K562 (cell line): Measurements from ENCODE around the gene VASH1. TPM values are rescaled to one million over a fixed set of nuclear protein-coding genes. Genes with fewer than 3 reads are reported as not detected.

Source experiments
- ATAC-seq: fragments of 200-7000 bp; cut with Tn5 transposase; 3 replicates; pipeline ENCODE4 v1.9.1; 2020; ENCODE audit warnings: moderate library complexity
- BruUV-seq: library from RNA; stranded (reverse); fragments of 400-500 nt; replicated peaks from 2 replicates; lab custom pipeline; 2021; lab: Mats Ljungman, UMichigan
- CTCF ChIA-PET: fragments of 300-600 bp; formaldehyde crosslinking; extraction: SDS; loops from one replicate; lab custom pipeline; 2021; ENCODE audit warnings: low intra/inter-chr PET ratio; lab: Yijun Ruan, JAX
- POLR2A ChIA-PET: fragments of 300-600, 350-650 bp; sonication (Branson Sonifier 250); formaldehyde crosslinking; extraction: SDS; loops from one replicate; lab custom pipeline; 2021; ENCODE audit warnings: antibody characterized with exemption, inconsistent platforms; lab: Yijun Ruan, JAX
- DNase-seq, 4 experiments: peaks; one replicate each; pipeline versions ENCODE4 v3.0.0 to v3.0.0-alpha.2; 2011 to 2018; ENCODE audit warnings: low spot score in 3 of 4, mixed read lengths in 3 of 4; ENCODE audit errors: extremely low read depth in 1 of 4
- FAIRE-seq: peaks from 2 replicates; lab custom pipeline; 2011; peaks lifted over from hg19 to GRCh38; lab: Jason Lieb, UNC
- H2AFZ ChIP-seq: 2 replicates; pipeline ENCODE4 v1.6.0; 2011; ENCODE audit warnings: low read depth, low read length, control low read depth, inconsistent platforms
- H3K27ac ChIP-seq: fragments of 200-600 bp; 3 replicates; pipeline ENCODE4 v1.8.0; 2011; ENCODE audit warnings: low read depth, mild to moderate bottlenecking, control low read depth, inconsistent platforms, low read length, moderate library complexity, mixed read lengths; ENCODE audit errors: extremely low read depth
- H3K27me3 ChIP-seq, 2 experiments: fragments of 300-600 bp in 1 of 2; 2 replicates in 1 of 2; 3 replicates in 1 of 2; pipeline versions ENCODE4 v1.6.0 to v1.8.0; 2011; ENCODE audit warnings: inconsistent platforms in 2 of 2, low read length in 2 of 2, mild to moderate bottlenecking in 1 of 2, mixed read lengths in 1 of 2, moderate library complexity in 1 of 2; ENCODE audit not compliant: control insufficient read depth in 2 of 2, insufficient read depth in 2 of 2
- H3K36me3 ChIP-seq: fragments of 300-600 bp; 3 replicates; pipeline ENCODE4 v1.8.0; 2011; ENCODE audit warnings: mild to moderate bottlenecking, low read length, inconsistent platforms; ENCODE audit not compliant: control insufficient read depth, insufficient read depth
- H3K4me1 ChIP-seq, 2 experiments: fragments of 200-600 bp in 1 of 2; replicated peaks in 1 of 2; 2 replicates in 1 of 2; 3 replicates in 1 of 2; pipeline versions ENCODE4 v1.5.1 to v1.8.0; 2011; ENCODE audit warnings: inconsistent platforms in 2 of 2, low read length in 2 of 2, mild to moderate bottlenecking in 1 of 2, mixed read lengths in 1 of 2, moderate library complexity in 1 of 2; ENCODE audit not compliant: control insufficient read depth in 2 of 2, insufficient read depth in 2 of 2
- H3K4me2 ChIP-seq: 2 replicates; pipeline ENCODE4 v1.6.1; 2011; ENCODE audit warnings: low read length, control low read depth, inconsistent platforms, mixed read lengths; ENCODE audit not compliant: insufficient read depth
- H3K4me3 ChIP-seq: fragments of 200-600 bp; sonication (generic), shearing (Covaris generic); 2 replicates; pipeline ENCODE4 v1.5.1; 2016; ENCODE audit warnings: control low read depth, inconsistent platforms
- H3K79me2 ChIP-seq: fragments of 200-600 bp; 3 replicates; pipeline ENCODE4 v1.8.0; 2011; ENCODE audit warnings: low read length, inconsistent platforms; ENCODE audit not compliant: control insufficient read depth, insufficient read depth
- H3K9ac ChIP-seq, 2 experiments: 2 replicates each; pipeline versions ENCODE4 v1.6.0 to v1.6.1; 2011; ENCODE audit warnings: low read depth in 2 of 2, low read length in 2 of 2, control low read depth in 1 of 2, inconsistent platforms in 1 of 2, mild to moderate bottlenecking in 1 of 2, mixed read lengths in 1 of 2; ENCODE audit not compliant: insufficient read depth in 1 of 2
- H3K9me1 ChIP-seq: one replicate; pipeline ENCODE4 v1.6.0; 2011; ENCODE audit warnings: inconsistent platforms, mild to moderate bottlenecking, low read length, moderate library complexity; ENCODE audit not compliant: control insufficient read depth, insufficient read depth
- H3K9me3 ChIP-seq: replicated peaks from 2 replicates; pipeline ENCODE4 v1.5.1; 2011; ENCODE audit warnings: low read depth, low read length, inconsistent platforms; ENCODE audit not compliant: control insufficient read depth, insufficient read depth
- H4K20me1 ChIP-seq: replicated peaks from 2 replicates; pipeline ENCODE4 v1.6.1; 2011; ENCODE audit warnings: low read length, inconsistent platforms, mixed read lengths; ENCODE audit not compliant: control insufficient read depth, insufficient read depth
- CBX5 ChIP-seq: IDR thresholded peaks from 2 replicates; pipeline ENCODE4 v1.6.1; 2014; ENCODE audit warnings: low read depth, borderline replicate concordance
- CHCHD3 ChIP-seq: fragments of 250-450 bp; sonication (Bioruptor Pico); IDR thresholded peaks from 2 replicates; pipeline ENCODE4 v2.1.2; 2022; ENCODE audit warnings: mild to moderate bottlenecking
- PRMT5 ChIP-seq: sonication (generic); formaldehyde crosslinking; IDR thresholded peaks from 2 replicates; pipeline ENCODE4 v1.5.0; 2020; ENCODE audit warnings: missing genetic modification reagents
- RAD21 ChIP-seq, 2 experiments: fragments of 250-450 bp in 1 of 2; fragments of 450-650 bp in 1 of 2; sonication (Bioruptor Pico) in 1 of 2; formaldehyde crosslinking in 1 of 2; IDR thresholded peaks in 1 of 2; conservative IDR thresholded peaks in 1 of 2; 2 replicates each; pipeline versions ENCODE4 v1.4.0 to v1.8.0; 2020 to 2022; ENCODE audit warnings: mild to moderate bottlenecking in 2 of 2, moderate library complexity in 1 of 2
- RFX5 ChIP-seq: IDR thresholded peaks from 2 replicates; pipeline ENCODE4 v1.6.1; 2011; ENCODE audit warnings: low read depth, mild to moderate bottlenecking, improper control_type of control experiment, low read length
- RUNX1 ChIP-seq: sonication (generic); IDR thresholded peaks from 2 replicates; pipeline ENCODE4 v1.6.1; 2016; ENCODE audit warnings: antibody characterized with exemption, low read depth
- SIN3B ChIP-seq: fragments of 450-650 bp; IDR thresholded peaks from 2 replicates; pipeline ENCODE4 v1.6.1; 2017; ENCODE audit warnings: low read depth, mild to moderate bottlenecking, moderate library complexity
- TAF7 ChIP-seq: fragments of 450-650 bp; IDR thresholded peaks from 2 replicates; pipeline ENCODE4 v1.6.1; 2016; ENCODE audit warnings: missing genetic modification characterization, missing compliant biosample characterization
- TCF7L2 ChIP-seq: fragments of 150-350 bp; IDR thresholded peaks from 2 replicates; pipeline ENCODE4 v1.6.1; 2016; ENCODE audit warnings: low read depth, mild to moderate bottlenecking, low read length, moderate library complexity
- ZNF589 ChIP-seq: fragments of 200-800 bp; sonication (Bioruptor generic); IDR thresholded peaks from 2 replicates; pipeline ENCODE4 v1.6.1; 2016; ENCODE audit warnings: low read depth, missing genetic modification characterization, missing compliant biosample characterization
- ZNF75A ChIP-seq: fragments of 450-650 bp; formaldehyde crosslinking; IDR thresholded peaks from 2 replicates; pipeline ENCODE4 v1.4.0; 2020; ENCODE audit warnings: mild to moderate bottlenecking
- WGBS: fragments of 100-300 bp; shearing (Covaris generic); methylation state at CpG from one replicate; pipeline ENCODE4 v1.1.6; 2016; ENCODE audit warnings: low coverage, mixed read lengths; ENCODE audit not compliant: insufficient coverage; ENCODE audit errors: missing lambda C conversion rate; 5-methylcytosine and 5-hydroxymethylcytosine counted together
- in situ Hi-C: fragments of 300-500 bp; cut with MboI; formaldehyde crosslinking; loops from 4 replicates; pipeline ENCODE4 v1.15.0; 2018; ENCODE audit warnings: inconsistent platforms, mixed read lengths
- intact Hi-C: fragments of 100-400 bp; cut with micrococcal nuclease; formaldehyde crosslinking; loops from 2 replicates; pipeline ENCODE4 v1.14.2; 2022
- polyA plus RNA-seq, 8 experiments: library from polyadenylated mRNA; depleted of rRNA in 4 of 8; stranded (reverse) in 5 of 8; unstranded in 3 of 8; fragments of >200 nt; fragmentation: Nextera tagmentation in 2 of 8; fragmentation: Illumina TruSeq in 1 of 8; extraction: Ambion mirVana in 2 of 8; extraction: Trizol in 1 of 8; gene quantifications; 2 replicates each; pipeline versions ENCODE4 v1.2.1 to v1.2.3, GENCODE V29; 2011 to 2014; ENCODE audit warnings: inconsistent platforms in 1 of 8, missing spikeins in 1 of 8
- total RNA-seq, 7 experiments: library from RNA; depleted of rRNA in 6 of 7; stranded (reverse); fragments of >200 nt in 6 of 7; fragmentation: Illumina TruSeq in 2 of 7; extraction: Trizol in 2 of 7; gene quantifications; 2 replicates each; pipeline versions ENCODE4 v1.2.1 to v1.2.3, GENCODE V29; 2011 to 2021; ENCODE audit warnings: low replicate concordance in 1 of 7
- TF ChIP-seq, protein P1 (sequence below): fragments of 450-650 bp; IDR thresholded peaks from 2 replicates; pipeline ENCODE4 v1.7.0; 2016; ENCODE audit warnings: borderline replicate concordance
- TF ChIP-seq, protein P2 (sequence below): sonication (generic); formaldehyde crosslinking; IDR thresholded peaks from 2 replicates; pipeline ENCODE4 v1.8.0; 2022; ENCODE audit warnings: missing genetic modification reagents, mild to moderate bottlenecking, borderline replicate concordance
- TF ChIP-seq, protein P3 (sequence below): fragments of 250-450 bp; sonication (Bioruptor Pico); IDR thresholded peaks from 2 replicates; pipeline ENCODE4 v1.5.0; 2022; ENCODE audit warnings: mild to moderate bottlenecking

The VASH1 gene
- total and polyA plus RNA-seq, 9 of the 15 experiments (the other 6 are each of a cell fraction or from before 2014, with no cell fraction given): 0.01 to 0.43 (median 0.13) TPM; not detected in 1

DNA sequence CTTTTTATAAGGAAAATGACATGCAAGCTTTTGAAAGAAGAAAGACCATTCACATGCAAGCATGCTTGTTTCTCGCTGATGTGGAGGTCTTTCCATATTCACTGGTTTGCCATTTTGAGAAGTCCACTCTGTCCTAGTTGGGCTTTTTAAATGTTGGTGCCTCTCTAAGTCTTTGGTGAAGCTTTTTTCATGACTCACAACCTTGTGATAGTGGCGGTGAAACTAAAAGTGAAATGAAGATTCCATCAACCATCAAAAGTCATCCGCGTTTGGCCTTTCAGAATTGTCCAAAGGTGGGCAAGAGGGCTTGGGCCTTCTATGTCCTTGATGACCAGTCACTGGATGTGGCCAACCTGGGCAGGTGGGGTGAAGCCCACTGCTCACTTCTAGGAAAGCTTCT lies 69.3 kb downstream of the VASH1 start:
- H3K9me1 ChIP-seq: no peaks in the 10 kb centered on the region
- ATAC-seq: no peak
- H3K27me3 ChIP-seq: peaks cover 6 to 53% of the 10 kb centered on the region in 2 experiments; a peak in 4 of 5 replicates
- H3K4me1 ChIP-seq: no peaks in the 10 kb centered on the region
- H3K79me2 ChIP-seq: no peaks in the 10 kb centered on the region
- no peaks in the 10 kb centered on the region for H3K36me3 ChIP-seq
- in situ Hi-C loops (no loop called here), intact Hi-C loops (no loop called here)
- TF ChIP-seq ZNF589 (CRISPR knock-in tag) (no peak), TAF7 (tag) (no peak), RFX5 (no peak), PRMT5 (CRISPR knock-in tag) (no peak), CBX5 (no peak), TCF7L2 (no peak), ZNF75A (no peak), RAD21 (CRISPR knock-in tag; conservative IDR thresholded peaks at IDR 0.05 in 1 of 2, IDR thresholded peaks at IDR 0.05 in 1 of 2) (no peak), SIN3B (no peak), CHCHD3 (CRISPR knock-in tag) (no peak), RUNX1 (no peak)
- TF ChIP-seq, protein P1, sequence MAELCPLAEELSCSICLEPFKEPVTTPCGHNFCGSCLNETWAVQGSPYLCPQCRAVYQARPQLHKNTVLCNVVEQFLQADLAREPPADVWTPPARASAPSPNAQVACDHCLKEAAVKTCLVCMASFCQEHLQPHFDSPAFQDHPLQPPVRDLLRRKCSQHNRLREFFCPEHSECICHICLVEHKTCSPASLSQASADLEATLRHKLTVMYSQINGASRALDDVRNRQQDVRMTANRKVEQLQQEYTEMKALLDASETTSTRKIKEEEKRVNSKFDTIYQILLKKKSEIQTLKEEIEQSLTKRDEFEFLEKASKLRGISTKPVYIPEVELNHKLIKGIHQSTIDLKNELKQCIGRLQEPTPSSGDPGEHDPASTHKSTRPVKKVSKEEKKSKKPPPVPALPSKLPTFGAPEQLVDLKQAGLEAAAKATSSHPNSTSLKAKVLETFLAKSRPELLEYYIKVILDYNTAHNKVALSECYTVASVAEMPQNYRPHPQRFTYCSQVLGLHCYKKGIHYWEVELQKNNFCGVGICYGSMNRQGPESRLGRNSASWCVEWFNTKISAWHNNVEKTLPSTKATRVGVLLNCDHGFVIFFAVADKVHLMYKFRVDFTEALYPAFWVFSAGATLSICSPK: no peak
- TF ChIP-seq, protein P2, sequence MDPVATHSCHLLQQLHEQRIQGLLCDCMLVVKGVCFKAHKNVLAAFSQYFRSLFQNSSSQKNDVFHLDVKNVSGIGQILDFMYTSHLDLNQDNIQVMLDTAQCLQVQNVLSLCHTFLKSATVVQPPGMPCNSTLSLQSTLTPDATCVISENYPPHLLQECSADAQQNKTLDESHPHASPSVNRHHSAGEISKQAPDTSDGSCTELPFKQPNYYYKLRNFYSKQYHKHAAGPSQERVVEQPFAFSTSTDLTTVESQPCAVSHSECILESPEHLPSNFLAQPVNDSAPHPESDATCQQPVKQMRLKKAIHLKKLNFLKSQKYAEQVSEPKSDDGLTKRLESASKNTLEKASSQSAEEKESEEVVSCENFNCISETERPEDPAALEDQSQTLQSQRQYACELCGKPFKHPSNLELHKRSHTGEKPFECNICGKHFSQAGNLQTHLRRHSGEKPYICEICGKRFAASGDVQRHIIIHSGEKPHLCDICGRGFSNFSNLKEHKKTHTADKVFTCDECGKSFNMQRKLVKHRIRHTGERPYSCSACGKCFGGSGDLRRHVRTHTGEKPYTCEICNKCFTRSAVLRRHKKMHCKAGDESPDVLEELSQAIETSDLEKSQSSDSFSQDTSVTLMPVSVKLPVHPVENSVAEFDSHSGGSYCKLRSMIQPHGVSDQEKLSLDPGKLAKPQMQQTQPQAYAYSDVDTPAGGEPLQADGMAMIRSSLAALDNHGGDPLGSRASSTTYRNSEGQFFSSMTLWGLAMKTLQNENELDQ (CRISPR knock-in tag): no peak
- TF ChIP-seq, protein P3, sequence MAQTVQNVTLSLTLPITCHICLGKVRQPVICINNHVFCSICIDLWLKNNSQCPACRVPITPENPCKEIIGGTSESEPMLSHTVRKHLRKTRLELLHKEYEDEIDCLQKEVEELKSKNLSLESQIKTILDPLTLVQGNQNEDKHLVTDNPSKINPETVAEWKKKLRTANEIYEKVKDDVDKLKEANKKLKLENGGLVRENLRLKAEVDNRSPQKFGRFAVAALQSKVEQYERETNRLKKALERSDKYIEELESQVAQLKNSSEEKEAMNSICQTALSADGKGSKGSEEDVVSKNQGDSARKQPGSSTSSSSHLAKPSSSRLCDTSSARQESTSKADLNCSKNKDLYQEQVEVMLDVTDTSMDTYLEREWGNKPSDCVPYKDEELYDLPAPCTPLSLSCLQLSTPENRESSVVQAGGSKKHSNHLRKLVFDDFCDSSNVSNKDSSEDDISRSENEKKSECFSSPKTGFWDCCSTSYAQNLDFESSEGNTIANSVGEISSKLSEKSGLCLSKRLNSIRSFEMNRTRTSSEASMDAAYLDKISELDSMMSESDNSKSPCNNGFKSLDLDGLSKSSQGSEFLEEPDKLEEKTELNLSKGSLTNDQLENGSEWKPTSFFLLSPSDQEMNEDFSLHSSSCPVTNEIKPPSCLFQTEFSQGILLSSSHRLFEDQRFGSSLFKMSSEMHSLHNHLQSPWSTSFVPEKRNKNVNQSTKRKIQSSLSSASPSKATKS (CRISPR knock-in tag): no peak
- CTCF ChIA-PET: no interaction called here
- no peak for DNase-seq
- no peaks in the 10 kb centered on the region for H3K9me3 ChIP-seq
- FAIRE-seq: no peak
- POLR2A ChIA-PET: no interaction called here
- H3K27ac ChIP-seq: no peak overlapping the region
- no TSS peak for BruUV-seq
- no peak overlapping the region for H3K9ac ChIP-seq
- H2AFZ ChIP-seq: no peak overlapping the region
- no peaks in the 10 kb centered on the region for H4K20me1 ChIP-seq
- H3K4me2 ChIP-seq: no peak overlapping the region
- WGBS: 6% methylated on average over 4 of the region's 4 CpGs
- no peak overlapping the region for H3K4me3 ChIP-seq
